Fibroblast of skin of right biceps (primary cell): Measurements from ENCODE around the gene CCDC17.
A peak's percentile ranks its signal among the peaks of the same experiment; 100 is the strongest.

Source experiments
- DNase-seq: peaks from one replicate; pipeline ENCODE4 v3.0.0-alpha.2; 2013

CCDC17 gene

GRCh38 chr1:45623972-45624371 lies at the start of gene CCDC17:
CCDC17 (minus strand) TSS chr1:45624054; CDS start chr1:45623909, 145 bp downstream.
- DNase-seq, result no peak

- DNase-seq, result peak; percentile 55
Measured at GRCh38 chr1:45669859-45670655, 46.2 kb upstream of the CCDC17 start.

- DNase-seq, result peak; percentile 36
Measured at GRCh38 chr1:45669379-45669778, 45.5 kb upstream of the CCDC17 start.

GRCh38 chr1:45668526-45668925 lies 44.7 kb upstream of the CCDC17 start:
- no peak for DNase-seq

- DNase-seq, result no peak
Measured at GRCh38 chr1:45667321-45668111, 43.7 kb upstream of the CCDC17 start.

DNA sequence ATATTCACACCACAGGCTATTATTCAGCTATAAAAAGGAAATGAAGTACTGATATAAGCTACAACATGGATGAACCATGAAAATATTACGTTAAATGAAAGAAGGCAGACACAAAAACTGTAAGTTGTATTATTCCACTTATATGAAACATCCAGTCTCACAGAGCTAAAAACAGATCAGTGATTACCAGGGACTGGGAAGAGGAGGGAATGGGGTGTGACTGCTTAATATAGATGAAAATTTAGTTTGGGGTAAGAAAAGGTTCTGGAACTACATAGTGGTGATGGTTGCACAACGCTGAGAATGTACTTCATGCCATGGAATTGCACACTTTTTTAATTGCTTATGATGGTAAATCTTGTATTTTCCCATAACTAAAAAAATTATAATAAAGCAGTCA lies 43.0 kb upstream of the CCDC17 start:
- no peak for DNase-seq

DNA sequence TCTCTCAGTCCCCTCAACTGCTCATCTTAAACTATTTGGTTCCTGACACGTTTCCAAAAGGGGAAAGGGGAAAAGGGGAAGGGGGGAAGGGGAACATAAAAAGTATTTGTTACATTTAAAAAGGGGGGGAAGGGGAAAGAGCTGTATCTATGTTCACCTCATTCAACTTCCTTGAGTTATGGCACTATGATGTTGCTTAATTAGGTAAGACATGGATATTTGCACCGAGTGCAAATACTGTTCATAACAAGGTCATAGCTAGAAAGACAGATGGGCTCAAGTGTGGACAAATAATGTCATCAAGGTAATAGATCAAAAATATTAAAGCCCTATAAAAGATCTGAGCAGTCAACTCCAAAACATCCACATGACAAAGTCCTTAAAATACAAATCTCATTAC lies 36.5 kb upstream of the CCDC17 start:
- DNase-seq, result no peak

GRCh38 chr1:45659222-45659621 lies 35.4 kb upstream of the CCDC17 start:
- no peak for DNase-seq

DNA sequence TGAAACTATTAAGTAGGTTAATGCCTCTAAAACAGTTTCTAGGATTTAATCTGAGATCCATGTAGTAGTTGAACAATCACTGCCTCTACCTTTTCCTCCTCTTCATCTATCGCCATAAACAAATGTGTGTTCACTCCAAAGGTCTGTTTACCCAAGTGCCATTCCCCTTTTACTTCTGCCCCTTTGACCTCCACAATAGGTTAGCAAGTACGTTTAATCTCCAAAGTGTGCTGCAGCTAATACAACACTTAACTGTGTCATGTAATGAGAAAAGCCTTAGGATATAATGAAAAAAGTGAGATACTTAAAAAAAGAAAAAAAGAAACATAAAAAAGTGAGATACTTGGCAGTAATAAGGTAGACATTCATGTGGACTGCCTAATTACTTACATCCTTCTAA lies 34.3 kb upstream of the CCDC17 start:
- no peak for DNase-seq

DNA sequence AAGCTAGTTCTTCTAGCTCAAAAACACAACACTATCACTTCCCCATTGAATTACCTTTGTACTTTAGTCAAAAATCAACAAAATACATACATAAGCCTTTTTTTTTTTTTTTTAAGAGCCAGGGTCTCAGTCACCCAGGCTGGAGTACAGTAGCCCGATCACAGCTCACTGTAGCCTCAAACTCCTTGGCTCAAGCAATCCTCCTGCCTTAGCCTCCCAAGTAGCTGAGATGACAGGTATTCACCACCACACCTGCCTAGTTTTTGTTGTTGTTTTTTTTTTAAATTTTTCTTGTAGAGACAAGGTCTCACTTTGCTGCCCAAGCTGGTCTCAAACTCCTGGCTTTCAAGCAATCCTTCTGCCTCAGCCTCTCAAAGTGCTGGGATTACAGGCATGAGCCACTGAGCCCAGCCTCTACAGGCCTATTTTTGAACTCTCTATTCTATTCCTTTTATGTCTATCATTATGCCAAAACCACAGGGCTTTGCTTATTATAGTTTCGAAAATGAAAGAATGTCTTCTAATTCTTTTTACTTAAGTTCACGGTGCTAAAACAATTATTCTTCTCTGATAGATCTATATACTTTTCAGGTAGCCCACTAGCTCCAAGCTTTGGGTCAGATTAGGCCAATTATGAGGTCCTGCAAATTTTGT lies 32.8 kb upstream of the CCDC17 start:
- DNase-seq, result no peak

- DNase-seq, result peak; percentile 22
Measured at GRCh38 chr1:45654540-45655280, 30.9 kb upstream of the CCDC17 start.

- DNase-seq, result no peak
Measured at GRCh38 chr1:45647248-45648021, 23.6 kb upstream of the CCDC17 start.

DNA sequence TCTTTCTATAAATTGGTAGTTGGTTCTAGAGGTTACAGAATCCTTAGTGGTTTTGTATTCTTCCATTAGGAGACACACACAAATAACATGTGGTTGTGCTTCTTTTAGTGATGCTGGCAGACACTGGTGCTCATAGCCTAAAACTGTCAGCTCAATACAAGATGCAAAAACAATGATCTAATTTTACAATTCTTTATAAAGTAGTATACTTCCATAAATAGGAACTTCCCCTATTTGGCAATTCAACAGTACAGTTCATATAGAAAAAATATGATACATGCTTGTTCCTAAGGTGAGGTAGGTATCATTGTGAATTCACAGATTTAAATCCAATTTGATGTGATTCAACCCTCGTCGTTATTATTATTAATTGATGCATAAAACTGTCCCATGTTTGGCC lies 20.8 kb upstream of the CCDC17 start:
- no peak for DNase-seq

- DNase-seq, result no peak
Measured at GRCh38 chr1:45643978-45644377, 20.1 kb upstream of the CCDC17 start.

DNA sequence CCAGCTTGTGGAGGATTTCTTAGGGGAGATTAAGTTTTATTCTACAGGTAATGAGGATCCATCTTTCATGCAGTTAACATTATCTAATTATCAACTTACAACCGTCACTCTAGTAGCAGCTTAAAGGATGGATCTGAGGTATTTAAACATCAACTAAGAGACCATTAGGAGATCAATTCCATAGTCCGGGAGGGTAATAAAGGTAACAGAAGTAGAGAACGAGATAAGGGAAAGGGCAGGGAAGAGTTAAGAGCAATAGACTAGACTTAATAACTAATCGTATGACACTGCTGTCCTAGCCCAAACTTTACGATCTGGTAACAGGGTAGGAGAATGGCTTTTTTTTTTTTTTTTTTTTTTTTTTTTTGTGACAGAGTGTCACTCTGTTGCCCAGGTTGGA lies 19.5 kb upstream of the CCDC17 start:
- no peak for DNase-seq

DNA sequence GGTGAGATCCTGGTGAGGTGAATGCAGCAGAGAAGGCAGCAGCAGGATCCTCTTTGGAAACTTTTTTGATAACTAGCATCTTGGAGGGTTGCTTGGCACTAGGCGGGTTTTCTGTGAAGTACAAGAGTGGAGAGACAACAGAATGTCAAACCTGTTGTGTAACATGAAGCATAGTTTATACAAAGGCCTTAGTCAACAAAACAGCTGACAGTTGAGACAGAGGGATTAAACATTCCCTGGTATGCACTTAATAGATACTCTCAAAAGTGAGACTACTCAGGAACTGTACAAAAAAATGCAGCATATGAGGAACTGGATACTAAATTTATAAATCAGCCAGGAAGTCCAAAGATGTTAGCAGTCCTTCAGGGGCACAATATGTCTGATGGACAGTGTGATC lies 16.4 kb upstream of the CCDC17 start:
- no peak for DNase-seq

- no peak for DNase-seq
Measured at GRCh38 chr1:45635211-45635610, 11.4 kb upstream of the CCDC17 start.

DNA sequence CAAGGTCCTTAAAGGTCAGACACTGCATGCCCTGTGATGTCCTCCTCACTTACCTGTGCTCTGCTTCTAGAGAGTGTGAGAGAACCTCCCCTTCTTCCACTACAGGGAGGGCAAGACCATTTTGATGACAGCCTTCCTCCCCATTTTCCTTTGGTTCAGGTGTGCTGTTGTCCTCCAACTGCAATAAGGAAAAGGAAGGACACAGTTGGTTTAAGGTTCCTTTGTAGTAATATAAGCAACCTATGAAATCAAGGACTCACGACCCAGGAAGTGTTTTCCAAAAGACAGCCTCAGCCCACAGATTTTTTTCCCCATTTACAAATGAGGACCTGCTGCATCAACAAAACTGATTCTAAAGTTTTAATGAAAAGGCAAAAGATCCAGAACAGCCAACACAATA lies 6.6 kb upstream of the CCDC17 start:
- no peak for DNase-seq

GRCh38 chr1:45629035-45629434 lies 5.2 kb upstream of the CCDC17 start:
- DNase-seq, result no peak

GRCh38 chr1:45622524-45623394 lies 1.1 kb downstream of the CCDC17 start:
- DNase-seq, result no peak

- DNase-seq, result no peak
Measured at GRCh38 chr1:45621895-45622523, 1.8 kb downstream of the CCDC17 start.
